ENCODE data around the gene SELENOO.
A peak's percentile ranks its signal among the peaks of the same experiment; 100 is the strongest.

SELENOO gene

DNA sequence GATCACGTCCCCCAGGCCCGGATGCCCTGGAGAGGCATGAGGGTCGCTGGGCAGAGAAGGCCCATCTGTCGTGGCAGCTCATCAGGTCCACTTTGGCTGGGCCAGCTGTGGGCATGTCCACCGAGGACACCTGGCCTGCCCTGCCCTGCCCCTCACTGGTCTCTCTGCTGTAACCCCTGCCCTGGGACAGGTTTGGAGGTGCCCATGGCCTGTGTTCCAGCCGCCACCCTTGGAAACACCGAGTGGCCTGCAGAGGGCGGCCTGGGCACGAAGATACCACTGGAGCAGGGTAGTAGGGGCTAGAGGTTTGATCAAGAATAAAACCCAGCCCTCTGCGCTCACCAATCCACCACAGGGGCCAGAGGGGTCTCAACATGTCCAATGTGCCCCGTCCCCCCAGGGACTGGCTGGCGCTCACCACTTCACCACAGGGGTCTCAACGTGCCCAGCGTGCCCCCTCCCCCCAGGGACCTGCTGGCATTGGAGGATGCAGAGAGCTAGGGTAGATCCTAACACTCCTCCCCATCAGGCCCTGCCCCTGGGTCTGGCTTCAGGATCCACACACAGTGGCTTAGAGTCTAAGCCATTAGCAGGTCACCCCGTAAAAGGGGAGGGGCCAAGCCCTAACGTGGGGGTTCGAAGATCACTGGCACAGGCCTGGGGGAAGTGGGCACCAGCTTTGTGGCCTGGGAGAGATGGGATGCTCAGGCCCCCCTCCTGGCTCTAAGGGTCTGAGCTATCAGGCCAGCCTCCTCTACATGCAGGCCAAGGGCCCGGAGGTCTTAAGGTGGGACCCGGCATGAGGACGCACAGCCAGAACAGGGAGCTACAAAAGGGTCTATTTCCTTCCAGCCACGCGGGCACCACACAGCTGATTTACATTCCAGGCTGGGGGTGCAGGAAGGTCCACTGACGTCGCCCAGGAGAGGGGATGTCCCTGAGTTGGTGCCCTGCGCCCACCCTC, 51.6 kb downstream of the SELENOO start:
- DNase-seq (ENCODE audit: low read depth in 3 of 3): peak; percentile 45 to 64 (median 55)

DNA sequence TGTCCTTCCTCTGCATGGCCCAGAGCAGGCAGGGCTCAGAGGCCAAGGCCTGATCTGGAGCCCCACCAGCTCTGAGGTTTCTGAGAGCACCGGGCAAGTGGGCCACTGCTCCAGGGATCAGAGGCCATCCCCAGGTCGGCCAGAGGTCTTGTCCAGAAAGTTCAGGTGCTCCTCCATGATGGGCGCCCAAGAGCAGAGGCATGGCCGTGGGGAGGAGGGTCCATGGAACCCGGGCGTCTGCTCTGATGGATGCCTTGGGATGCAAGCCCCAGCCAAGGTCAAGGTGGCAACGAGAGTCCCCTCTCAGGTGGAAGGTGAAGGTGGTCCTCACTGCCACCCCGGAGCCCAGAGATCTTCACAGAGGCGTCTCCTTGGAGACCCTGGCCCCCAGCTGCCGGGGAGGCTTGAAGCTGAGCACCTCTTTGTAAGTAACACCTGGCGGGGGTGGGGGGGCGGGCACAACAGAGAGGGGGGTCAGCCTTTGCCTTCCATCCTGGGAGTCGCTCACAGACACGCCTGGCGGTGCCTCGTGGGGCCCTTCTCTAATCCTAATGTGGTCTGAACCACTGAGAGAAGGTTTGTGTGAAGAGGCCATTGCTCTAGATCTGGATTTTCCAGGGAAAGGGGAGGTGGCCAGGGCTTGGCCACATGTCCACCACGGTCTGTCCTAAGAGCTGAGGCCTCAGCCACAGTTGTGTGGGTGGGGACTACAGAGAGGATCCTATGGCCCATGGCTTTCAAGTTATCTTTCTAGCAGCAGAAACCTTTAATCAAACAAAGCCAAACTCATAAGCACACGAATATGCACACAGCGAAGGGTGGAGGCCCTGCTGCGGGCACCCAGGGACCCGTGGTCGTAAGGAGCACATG, 52.5 kb downstream of the SELENOO start:
- DNase-seq (ENCODE audit: low read depth in 3 of 3): no peak

GRCh38 chr22:50253941-50254340, 53.1 kb downstream of the SELENOO start:
- no peak for DNase-seq (ENCODE audit: low read depth in 3 of 3)

DNA sequence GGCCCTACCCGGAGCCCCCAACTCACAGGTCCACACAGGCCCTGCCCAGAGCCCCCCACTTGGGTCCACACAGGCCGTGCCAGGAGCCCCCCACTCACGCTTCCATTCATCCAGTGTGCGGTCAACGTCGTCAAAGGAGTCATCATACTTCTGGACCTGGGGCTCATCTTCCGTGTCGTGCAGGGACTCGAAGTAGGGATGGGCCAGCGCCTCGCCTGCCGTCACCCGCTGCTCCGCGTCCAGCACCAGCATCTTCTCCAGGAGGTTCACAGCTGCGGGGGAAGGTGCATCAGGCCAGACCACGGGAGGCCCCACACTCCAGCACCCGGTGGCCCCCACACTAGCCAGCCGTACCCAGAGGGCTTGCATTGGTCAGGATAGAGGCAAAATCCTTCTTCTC, 54.3 kb downstream of the SELENOO start:
- DNase-seq (ENCODE audit: low read depth in 3 of 3): no peak

- DNase-seq (ENCODE audit: low read depth in 3 of 3): no peak
Observed at GRCh38 chr22:50255607-50256006, 54.8 kb downstream of the SELENOO start.

DNA sequence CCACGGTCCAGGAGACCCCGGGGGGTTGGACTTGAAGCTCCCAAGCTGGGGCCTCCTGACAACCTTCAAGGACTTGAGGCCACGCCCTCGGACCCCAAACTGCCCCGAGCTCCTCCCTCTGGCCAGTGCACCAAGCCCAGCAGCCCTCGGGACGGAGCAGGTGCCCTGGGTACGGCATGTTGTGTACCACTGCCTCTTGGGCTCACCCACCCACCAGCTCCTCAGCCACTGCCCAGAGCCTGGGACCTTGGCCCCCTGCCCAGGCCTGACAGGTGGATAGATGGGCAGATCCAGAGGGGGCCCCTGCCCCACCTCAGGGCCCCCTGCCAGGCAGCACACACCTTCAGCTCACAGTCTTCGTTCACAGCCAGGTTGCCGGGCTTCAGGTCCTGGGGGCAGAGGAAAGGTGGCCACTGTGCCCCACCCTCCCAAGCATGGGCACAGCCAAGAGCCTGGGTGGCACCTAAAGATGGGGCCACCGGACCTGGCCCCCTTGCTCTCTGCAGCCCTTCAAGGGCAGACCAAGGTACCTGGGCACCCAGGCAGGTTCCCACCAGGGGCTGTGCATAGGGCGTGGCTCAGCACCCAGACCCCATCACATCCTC, 55.5 kb downstream of the SELENOO start:
- no peak for DNase-seq (ENCODE audit: low read depth in 3 of 3)

DNA sequence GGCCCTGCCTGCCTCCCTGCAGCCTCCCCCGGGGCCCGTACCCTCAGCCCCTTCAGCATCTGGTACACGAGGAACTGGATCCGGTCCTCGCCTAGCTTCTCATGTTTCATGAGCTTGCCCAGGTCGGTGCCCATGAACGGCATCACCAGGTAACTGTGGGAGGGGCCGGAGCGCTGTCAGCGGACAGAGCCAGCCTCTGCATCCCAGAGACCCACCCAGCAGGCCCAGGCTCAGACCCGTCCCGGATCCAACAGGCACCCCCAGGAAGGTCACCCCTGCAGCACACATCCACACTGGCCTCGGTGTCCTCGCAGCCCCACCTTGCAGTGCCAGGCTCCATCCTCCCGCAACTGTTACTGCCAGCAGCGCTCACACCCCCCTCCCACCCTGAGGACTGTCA, 56.2 kb downstream of the SELENOO start:
- DNase-seq (ENCODE audit: low read depth in 3 of 3): no peak

DNA sequence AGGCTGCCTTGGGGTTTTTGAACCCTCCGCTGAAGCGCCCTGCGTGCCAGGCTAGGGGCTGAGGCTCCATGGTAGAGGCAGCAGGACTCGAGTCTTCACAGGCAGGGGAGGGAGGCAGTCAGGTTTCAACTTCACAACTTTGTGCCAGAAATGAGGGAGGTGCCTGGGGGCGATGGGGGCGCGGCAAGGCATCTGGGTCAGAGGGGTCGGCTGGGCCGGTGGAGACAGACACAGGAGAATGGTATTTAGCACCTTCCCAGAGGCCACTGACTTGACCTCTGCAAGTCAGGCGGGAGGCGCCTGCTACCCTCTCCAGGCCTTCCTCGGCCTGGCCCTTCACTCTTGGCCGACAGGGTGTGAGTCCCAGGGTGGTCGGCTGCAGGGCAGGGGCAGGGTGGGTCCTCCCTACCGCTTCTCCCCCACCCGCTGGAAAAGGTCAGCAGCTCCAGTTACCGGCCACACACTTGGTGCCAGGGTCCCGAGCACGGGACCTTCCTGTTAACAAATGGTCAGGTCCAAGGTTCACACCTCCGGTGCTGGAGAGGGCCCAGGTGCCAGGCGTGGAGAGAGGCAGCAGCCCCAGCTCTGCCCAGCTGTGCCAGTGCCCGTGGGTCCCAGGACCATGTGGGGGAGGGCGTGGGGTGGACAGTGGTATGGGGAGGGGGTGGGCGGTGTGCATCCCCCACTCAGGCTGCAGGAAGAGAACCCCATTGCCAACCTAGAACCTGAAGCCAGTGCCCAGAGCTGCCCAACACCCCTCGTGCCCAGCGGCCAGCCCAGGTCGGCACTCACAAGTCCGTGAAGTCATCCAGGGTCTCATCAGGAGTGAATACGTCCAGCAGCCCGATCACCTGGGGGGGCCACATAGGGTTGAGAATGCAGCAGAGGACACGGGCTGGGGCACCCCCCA, 56.9 kb downstream of the SELENOO start:
- DNase-seq (ENCODE audit: low read depth in 3 of 3): no peak

DNA sequence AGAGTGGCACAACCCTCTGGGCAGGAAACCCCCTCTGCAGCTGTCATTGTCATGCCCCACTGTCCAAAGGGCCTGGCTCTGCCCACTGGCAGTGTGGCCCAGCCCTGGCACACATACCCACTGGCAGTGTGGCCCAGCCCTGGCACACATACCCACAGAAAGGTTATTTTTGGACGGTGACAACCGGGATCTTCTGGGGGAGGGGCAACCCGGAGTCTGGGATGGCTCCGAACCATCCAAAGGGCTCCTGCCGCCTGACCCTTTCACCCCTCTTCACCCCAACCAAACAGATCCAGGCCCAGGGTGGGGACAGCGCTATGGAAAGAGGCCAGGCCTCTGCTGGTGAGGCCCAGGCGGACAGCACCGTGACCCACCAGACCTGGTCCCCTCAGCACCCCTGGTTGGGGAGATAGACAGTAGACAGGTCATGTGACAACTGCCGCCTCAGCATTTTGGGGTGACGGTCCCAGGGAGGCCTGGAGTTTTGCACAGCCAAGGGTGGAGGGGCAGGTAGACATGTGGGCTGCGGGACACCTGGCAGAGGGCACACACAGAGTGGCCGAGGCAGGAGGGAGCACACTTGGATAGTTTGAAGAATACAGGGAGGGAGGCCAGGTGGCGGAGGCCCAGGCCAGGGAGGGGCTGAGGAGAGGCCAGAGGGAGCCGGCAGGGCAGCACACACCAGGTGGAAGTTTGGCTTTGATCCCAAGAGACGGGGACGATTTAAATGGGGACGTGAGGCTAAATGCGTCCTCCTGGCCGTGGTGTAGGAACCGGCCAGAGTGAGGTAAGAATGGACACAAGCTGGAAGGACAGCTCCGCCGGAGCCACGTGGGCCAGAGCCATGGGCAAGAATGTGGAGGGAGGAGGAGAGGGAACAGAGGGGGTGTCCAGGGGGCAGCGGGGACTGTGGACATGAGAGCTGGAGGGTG, 57.8 kb downstream of the SELENOO start:
- DNase-seq (ENCODE audit: low read depth in 3 of 3): no peak

GRCh38 chr22:50259302-50259701, 58.5 kb downstream of the SELENOO start:
- DNase-seq (ENCODE audit: low read depth in 3 of 3): no peak

DNA sequence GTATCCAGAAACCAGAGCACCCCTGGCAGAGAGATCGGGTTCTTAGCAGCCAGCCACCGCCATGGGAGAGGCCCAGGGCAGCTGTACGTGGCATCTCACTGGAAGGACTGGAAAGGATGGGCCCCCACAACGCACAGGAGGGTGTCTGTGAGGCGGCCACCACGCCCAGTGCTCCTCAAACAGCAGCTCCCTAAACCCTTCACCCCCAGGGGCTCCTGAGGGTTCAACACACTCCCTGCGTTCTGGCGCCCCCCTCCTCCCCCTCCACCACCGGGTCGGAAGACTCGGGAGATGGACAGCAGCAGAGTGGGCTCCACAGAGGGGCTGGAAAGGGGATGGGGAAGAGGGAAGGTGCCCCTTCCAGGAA, 59.6 kb downstream of the SELENOO start:
- DNase-seq (ENCODE audit: low read depth in 3 of 3): no peak

GRCh38 chr22:50260801-50261614, 60.2 kb downstream of the SELENOO start:
- peak in 1 of 3 experiments; percentile 37 for DNase-seq (ENCODE audit: low read depth in 3 of 3)

DNA sequence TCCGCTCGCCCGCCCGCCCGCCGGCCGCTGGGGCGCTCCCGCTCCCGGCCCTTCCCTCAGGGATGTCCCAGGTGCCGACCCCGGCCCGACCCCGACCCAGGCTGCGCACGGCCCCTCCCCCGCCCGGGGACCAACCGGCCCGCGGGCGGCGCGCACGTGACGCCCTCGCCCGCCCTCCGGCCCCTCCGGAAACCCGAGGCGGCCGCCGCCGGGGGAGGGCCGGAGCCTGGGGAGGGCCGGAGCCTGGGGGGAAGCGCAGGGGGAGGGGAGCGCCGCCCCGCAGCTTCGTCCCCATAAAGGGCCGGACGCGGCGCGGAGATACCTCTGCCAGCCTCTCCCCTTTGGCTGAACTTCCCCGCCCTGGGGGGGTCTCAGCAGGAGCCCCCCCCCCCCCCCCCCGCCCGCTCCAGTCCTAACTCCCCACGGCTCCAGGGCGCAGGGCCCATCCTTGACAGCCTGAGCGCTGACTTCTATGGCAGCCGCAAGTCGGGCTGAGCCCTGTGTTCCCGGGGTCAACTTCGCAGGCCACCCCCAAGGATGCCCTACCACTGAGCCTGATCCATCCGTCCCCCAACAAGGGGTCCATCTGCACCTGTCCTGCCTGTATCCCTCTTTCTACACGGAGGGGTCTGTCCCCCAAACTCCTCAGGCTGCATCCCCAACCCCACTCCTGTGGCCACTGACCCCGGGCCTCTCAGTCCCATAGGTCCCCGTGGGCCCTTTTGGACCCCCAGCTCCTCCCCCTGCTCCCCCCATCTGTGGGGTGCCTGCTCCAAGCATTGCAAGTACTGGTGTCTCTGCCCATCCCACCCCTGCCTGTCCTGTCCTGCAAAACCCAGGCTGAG, 61.0 kb downstream of the SELENOO start, which contains the start of gene MAPK12:
Gene MAPK12 (minus strand): TSS at position 69 of the 845 bp plus-strand sequence. CDS start 174 bp downstream, outside the sequence.
- no peak for DNase-seq (ENCODE audit: low read depth in 3 of 3)

DNA sequence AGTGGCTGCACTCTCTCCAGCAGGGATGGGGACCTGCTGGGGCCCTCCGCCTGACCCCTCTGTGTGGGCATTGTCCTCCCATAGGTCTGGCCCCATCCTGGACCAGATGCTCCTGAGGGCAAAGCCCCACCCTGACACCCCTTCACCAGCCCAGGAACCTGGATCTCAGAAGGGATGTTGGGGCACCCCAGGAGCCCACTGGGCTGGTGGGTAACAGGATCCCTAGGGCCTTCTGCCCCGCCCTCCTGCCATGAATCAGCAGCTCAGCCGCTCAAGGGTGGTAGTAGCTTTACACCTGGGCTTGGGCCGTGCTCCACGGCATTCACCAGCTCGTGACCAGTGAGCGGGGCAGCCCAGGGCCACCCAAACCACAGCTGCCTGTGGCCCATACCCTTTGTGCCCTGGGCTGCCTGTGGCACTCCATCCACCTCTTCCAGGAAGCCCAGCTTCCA, 61.7 kb downstream of the SELENOO start:
- DNase-seq (ENCODE audit: low read depth in 3 of 3): no peak

DNA sequence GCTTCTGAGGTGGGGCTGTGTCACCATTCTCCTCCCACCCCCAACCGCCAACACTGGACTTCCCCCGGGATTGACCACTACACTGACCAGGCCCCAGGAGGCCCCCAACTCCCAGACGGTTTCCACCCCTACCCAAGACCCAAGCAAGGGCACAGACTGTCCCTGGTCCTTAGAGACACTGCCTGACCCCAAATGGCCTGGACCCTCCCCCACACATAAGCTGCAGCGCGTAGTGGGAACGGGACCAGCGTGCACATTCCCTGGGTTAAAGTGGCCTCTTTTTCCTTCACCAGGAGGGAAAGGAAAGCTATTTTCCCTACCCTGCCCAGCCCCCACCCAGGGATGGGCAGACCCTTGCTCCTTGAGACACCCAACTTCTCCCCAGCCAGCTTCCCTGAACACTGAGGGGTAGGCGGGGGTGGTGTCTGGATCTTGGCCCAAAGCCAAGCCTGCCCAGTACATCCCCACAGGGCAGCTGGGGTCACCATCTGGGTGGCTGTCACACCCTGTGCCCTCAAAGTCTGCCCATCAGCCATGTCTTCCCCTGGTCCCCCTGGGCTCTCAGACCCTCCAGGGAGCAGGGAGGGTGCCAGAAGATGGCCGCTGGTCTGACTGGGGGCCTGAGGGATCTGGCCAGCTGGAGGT, 62.3 kb downstream of the SELENOO start:
- no peak for DNase-seq (ENCODE audit: low read depth in 3 of 3)

DNA sequence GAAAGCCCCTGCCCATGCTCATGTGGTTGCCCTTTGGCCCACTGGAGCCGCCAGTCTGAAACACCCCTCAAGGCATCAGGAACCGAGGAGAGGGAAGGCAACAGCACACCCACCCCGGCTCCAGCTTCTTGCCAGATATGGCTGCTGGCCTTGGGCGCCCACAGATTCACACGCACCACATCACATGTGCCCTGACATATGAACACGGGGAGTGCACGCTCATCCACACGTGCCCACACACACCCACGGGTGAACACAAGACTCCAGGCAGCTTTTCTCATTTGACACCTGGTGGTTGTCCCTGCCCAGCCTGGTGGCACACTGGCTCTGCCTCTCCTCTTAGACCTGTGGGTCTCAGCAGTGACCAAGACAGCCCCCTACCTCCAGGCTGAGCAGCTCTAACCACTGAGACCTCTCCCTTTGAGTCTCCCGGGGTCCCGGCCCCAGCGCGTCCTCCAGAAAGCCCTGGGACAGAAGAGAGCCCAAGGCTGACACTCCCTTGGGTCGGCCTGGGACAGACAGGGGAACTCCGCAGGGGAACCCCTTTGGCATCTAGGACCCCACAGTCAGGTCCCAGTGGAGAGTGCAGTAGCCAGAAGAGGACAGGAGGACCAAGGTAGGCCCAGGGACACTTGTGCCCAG, 63.4 kb downstream of the SELENOO start:
- DNase-seq (ENCODE audit: low read depth in 3 of 3): no peak

Data from stimulated activated CD4-positive, alpha-beta T cell treated with anti-CD3 and anti-CD28 coated beads, TNF-alpha, amount 100 ng/mL, for 24 hours (primary cell).